Lower leg skin (tissue), 4 donors: Measurements from ENCODE around the gene MBD6. TPM values are rescaled to one million over a fixed set of nuclear protein-coding genes. Genes with fewer than 3 reads are reported as not detected.
A peak's percentile ranks its signal among the peaks of the same experiment; 100 is the strongest.

ENCODE experiments used
- DNase-seq, 2 donors: peaks; one replicate each; pipeline ENCODE4 v3.0.0-alpha.2; 2019; ENCODE audit warnings: low spot score in 2 of 2
- H3K4me3 ChIP-seq: fragments of 200-600 bp; sonication (generic); 2 replicates; pipeline ENCODE4 v1.5.1; 2017; ENCODE audit warnings: mild to moderate bottlenecking, low read depth; ENCODE audit not compliant: poor library complexity, severe bottlenecking
- CTCF ChIP-seq, 3 donors: fragments of 450-650 bp; IDR thresholded peaks; one replicate each; pipeline ENCODE4 v1.5.1; 2016; ENCODE audit warnings: antibody characterized with exemption in 3 of 3, mild to moderate bottlenecking in 3 of 3, moderate library complexity in 2 of 3
- POLR2A ChIP-seq, 2 donors: fragments of 450-650 bp; IDR thresholded peaks; one replicate each; pipeline ENCODE4 v1.6.1; 2016 to 2017; ENCODE audit warnings: antibody characterized with exemption in 2 of 2, mild to moderate bottlenecking in 1 of 2, moderate library complexity in 1 of 2
- WGBS, 2 donors: methylation state at CpG; one replicate each; pipeline ENCODE4 v1.1.5; 2018; 5-methylcytosine and 5-hydroxymethylcytosine counted together
- intact Hi-C: fragments of 100-400 bp; cut with DNase I; formaldehyde crosslinking; loops from one replicate; pipeline ENCODE4 v1.15.0; 2023; ENCODE audit warnings: low total_unique reads
- total RNA-seq, 4 donors: library from RNA; depleted of rRNA; stranded (reverse); fragments of >200 nt; gene quantifications; one replicate each; pipeline ENCODE4 v1.1.0, GENCODE V29; 2016

Gene MBD6
- total RNA-seq, 4 donors from 2014 or later, result 13.8 to 50.4 (median 26.5) TPM

DNA sequence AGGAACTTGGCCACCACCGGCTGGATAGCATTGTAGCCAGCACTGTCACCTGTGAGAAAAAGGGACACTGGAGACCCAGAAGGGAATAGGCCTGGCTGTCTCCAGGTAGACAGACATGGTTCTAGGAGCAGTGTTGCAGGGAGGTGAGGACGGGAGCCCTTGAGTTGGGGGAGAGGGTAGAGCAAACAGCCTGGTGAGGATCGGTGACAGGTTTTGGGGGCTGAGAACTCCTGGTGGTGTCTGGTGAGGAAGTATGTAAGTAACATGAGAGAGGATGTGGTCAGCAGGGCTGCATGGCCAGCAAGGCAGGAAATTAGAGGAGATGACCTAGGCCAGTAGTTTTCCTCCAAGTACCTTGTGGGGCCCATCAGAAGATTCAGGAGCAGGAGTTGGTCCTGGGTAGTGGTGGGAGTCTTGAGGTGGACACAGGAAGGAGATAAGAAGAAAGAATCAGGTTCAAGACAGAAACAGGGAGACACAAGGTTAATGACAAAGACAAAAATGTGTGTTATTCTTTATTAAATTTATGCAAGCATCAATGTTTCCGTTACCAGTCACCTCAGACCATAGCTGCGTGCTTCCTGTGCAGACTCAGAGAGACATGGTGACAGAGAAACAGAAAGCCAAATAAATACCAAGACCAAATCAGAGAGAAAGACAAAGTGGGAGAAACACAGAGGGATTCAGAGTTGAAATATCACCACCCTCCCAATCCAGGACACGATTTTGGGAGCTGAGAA, 43.1 kb upstream of the MBD6 start, which contains the start of gene ARHGAP9:
Gene ARHGAP9 (minus strand): TSS at position 491 of the 740 bp plus-strand sequence. CDS start 460 bp downstream, at position 31.
- TF ChIP-seq CTCF (IDR thresholded peaks at IDR 0.05) (no peak), POLR2A (IDR thresholded peaks at IDR 0.05) (no peak)

GRCh38 chr12:57481671-57482070, 41.0 kb upstream of the MBD6 start:
- intact Hi-C loops, result no loop called here
- TF ChIP-seq CTCF (IDR thresholded peaks at IDR 0.05) (no peak), POLR2A (IDR thresholded peaks at IDR 0.05) (no peak)
- DNase-seq, result no peak
- no peak overlapping the region for H3K4me3 ChIP-seq
- WGBS, 2 donors, result 76 to 85% methylated on average over 1 of the region's 1 CpG

More for the DNA sequence above, 43.1 kb upstream of the MBD6 start, which contains the start of gene ARHGAP9:
- H3K4me3 ChIP-seq, result no peak within 1 kb of the TSS
- DNase-seq, result no peak
- WGBS, 2 donors, result 77 to 78% methylated on average over 6 of the region's 6 CpGs
- intact Hi-C loops, result no loop called here

DNA sequence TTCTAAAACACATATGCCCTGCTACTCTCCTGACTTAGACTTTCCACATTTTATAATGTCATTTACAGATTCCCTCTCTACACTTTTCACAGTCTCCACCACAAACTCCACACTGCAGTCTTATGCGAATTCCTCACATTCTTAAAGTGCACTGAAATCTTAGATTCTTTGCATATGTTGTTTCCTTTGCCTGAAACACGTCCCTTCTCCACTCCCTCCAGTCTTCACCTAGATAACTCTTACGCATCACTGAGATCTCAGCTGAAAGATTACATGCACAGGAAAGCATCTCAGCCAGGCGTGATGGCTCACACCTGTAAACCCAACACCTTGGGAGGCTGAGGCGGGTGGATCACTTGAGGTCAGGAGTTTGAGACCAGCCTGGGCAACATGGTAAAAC, 39.2 kb upstream of the MBD6 start:
- 61 to 63% methylated on average over 5 of the region's 5 CpGs for WGBS, 2 donors
- intact Hi-C loops, result no loop called here
- no peak for DNase-seq
- H3K4me3 ChIP-seq, result no peak overlapping the region
- TF ChIP-seq CTCF (IDR thresholded peaks at IDR 0.05), result no peak
- no peak for TF ChIP-seq POLR2A (IDR thresholded peaks at IDR 0.05)

DNA sequence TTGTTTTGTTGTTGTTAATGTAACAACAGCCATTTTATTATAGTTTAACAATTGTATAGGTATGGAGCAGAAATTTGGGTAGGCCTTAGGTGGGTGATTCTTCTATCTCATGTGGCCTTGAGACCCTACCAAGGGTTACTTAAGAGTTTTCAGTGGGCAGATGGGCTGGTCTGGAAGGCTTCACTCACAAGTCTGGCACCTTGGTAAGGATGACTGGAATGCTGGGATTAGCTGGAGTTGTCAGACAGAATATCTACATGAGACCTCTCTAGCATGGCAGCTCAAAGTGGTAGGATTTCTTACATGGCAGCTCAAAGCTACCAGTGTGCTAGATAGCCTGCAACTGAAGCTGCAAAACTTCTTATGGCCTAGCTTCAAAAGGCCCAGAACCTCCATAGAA, 36.9 kb upstream of the MBD6 start:
- no peak for TF ChIP-seq POLR2A (IDR thresholded peaks at IDR 0.05)
- DNase-seq, result no peak
- no peak overlapping the region for H3K4me3 ChIP-seq
- intact Hi-C loops, result no loop called here

GRCh38 chr12:57487055-57487596, 35.5 kb upstream of the MBD6 start:
- TF ChIP-seq POLR2A (IDR thresholded peaks at IDR 0.05), result no peak
- TF ChIP-seq CTCF (IDR thresholded peaks at IDR 0.05), result no peak
- WGBS, 2 donors, result 88% methylated on average over 27 of the region's 27 CpGs
- intact Hi-C loops, result no loop called here
- no peak overlapping the region for H3K4me3 ChIP-seq
- no peak for DNase-seq

- WGBS, 2 donors, result 9 to 11% methylated on average over 41 to 45 of the region's 47 CpGs
- peak; percentile 96 to 99 for DNase-seq
- TF ChIP-seq CTCF (IDR thresholded peaks at IDR 0.05) (no peak), POLR2A (IDR thresholded peaks at IDR 0.05) (no peak)
- intact Hi-C loops, result no loop called here
- peak within 1 kb of the TSS; percentile 77 for H3K4me3 ChIP-seq
Observed at GRCh38 chr12:57487597-57488401, 34.8 kb upstream of the MBD6 start, which contains the start of gene MARS1. TSS of gene MARS1 (plus strand) at chr12:57488068. CDS start at chr12:57488091, 23 bp downstream.
